WTC11 (cell line): ENCODE results near the gene ARID3B.

ENCODE experiments used
- ATF1 ChIP-seq: sonication (generic); formaldehyde crosslinking; IDR thresholded peaks from 2 replicates; pipeline ENCODE4 v1.8.1; 2023; ENCODE audit warnings: mild to moderate bottlenecking, moderate library complexity, missing genetic modification reagents
- CTCF ChIP-seq: fragments of 200-600 bp; IDR thresholded peaks from 2 replicates; pipeline ENCODE4 v1.8.0; 2022; ENCODE audit warnings: antibody characterized with exemption
- ETV6 ChIP-seq: sonication (generic); formaldehyde crosslinking; IDR thresholded peaks from 2 replicates; pipeline ENCODE4 v1.8.1; 2022; ENCODE audit warnings: mild to moderate bottlenecking, missing genetic modification reagents

GRCh38 chr15:74625693-74626092, 84.7 kb downstream of the ARID3B start:
- no peak for TF ChIP-seq ATF1 (CRISPR knock-in tag)
- TF ChIP-seq ETV6 (CRISPR knock-in tag), result no peak
- TF ChIP-seq CTCF, result no peak
